Aorta (tissue), 5 donors: Measurements from ENCODE around the gene FER1L5. TPM values are rescaled to one million over a fixed set of nuclear protein-coding genes. Genes with fewer than 3 reads are reported as not detected.
"Not testable (repeated sequence)": the region's sequence is repeated elsewhere in the genome, so short reads cannot be mapped to it uniquely, and the experiment has no call there.

Experiments
- ATAC-seq: fragments of 200-7000 bp; cut with Tn5 transposase; one replicate; pipeline ENCODE4 v1.9.1; 2022; ENCODE audit warnings: moderate library complexity; ENCODE audit not compliant: low FRiP score
- DNase-seq, 2 donors: peaks; one replicate each; pipeline ENCODE4 v3.0.0-alpha.2; 2020
- H3K27ac ChIP-seq, 2 donors: one replicate each; pipeline ENCODE4 v1.5.1; 2013; ENCODE audit warnings: low read length in 2 of 2, mild to moderate bottlenecking in 2 of 2, moderate library complexity in 2 of 2, control low read depth in 1 of 2, inconsistent platforms in 1 of 2, low read depth in 1 of 2
- H3K27me3 ChIP-seq, 2 donors: one replicate each; pipeline ENCODE4 v1.6.1; 2013; ENCODE audit warnings: control low read depth in 1 of 2, low read length in 1 of 2, mild to moderate bottlenecking in 1 of 2, moderate library complexity in 1 of 2; ENCODE audit not compliant: insufficient read depth in 2 of 2, control insufficient read depth in 1 of 2
- H3K36me3 ChIP-seq, 2 donors: one replicate each; pipeline ENCODE4 v1.6.1; 2013; ENCODE audit warnings: control low read depth in 1 of 2, low read length in 1 of 2, mild to moderate bottlenecking in 1 of 2; ENCODE audit not compliant: insufficient read depth in 2 of 2, control insufficient read depth in 1 of 2
- H3K4me1 ChIP-seq, 2 donors: one replicate each; pipeline ENCODE4 v1.6.1; 2013; ENCODE audit warnings: low read length in 2 of 2, control low read depth in 1 of 2, mild to moderate bottlenecking in 1 of 2, moderate library complexity in 1 of 2; ENCODE audit not compliant: insufficient read depth in 2 of 2, control insufficient read depth in 1 of 2
- H3K4me3 ChIP-seq, 2 donors: one replicate each; pipeline ENCODE4 v1.5.1; 2013; ENCODE audit warnings: low read length in 2 of 2, control low read depth in 1 of 2, mild to moderate bottlenecking in 1 of 2
- H3K9me3 ChIP-seq: one replicate; pipeline ENCODE4 v1.6.1; 2013; ENCODE audit warnings: mild to moderate bottlenecking, low read length; ENCODE audit not compliant: control insufficient read depth
- WGBS, 2 donors: extraction: QIAGEN DNeasy Blood & Tissue Kit; methylation state at CpG; one replicate each; pipeline ENCODE4 v1.1.7; 2013; 5-methylcytosine and 5-hydroxymethylcytosine counted together
- intact Hi-C, 2 donors: fragments of 100-400 bp; cut with DNase I; formaldehyde crosslinking; loops; one replicate each; pipeline versions ENCODE4 v1.14.2 to v1.15.0; 2022
- polyA plus RNA-seq, 2 donors: library from polyadenylated mRNA; stranded (reverse); fragments of 200-250 nt; gene quantifications; one replicate each; pipeline ENCODE4 v1.2.3, GENCODE V29; 2013
- total RNA-seq, 2 donors: library from RNA; stranded (reverse); fragmentation: NEBNext Ultra II Directional; extraction: Animal tissue kit (Norgen Biotek cat#: 25700); gene quantifications; one replicate each; pipeline ENCODE4 v1.2.1, GENCODE V29; 2021
- donor health status: healthy with polysubstance abuse.
- donor health status: Bipolar disorder and iron deficiency.
- donor health status: DM: no; HTN: no; CAD: no.
- donor health status: DM: no; HTN: no; CAD: no.
- donor health status: DM: yes; HTN: yes; CAD: no.

Gene FER1L5
- total and polyA plus RNA-seq, 4 donors = 0.05 to 0.42 (median 0.10) TPM; not detected in 1

DNA sequence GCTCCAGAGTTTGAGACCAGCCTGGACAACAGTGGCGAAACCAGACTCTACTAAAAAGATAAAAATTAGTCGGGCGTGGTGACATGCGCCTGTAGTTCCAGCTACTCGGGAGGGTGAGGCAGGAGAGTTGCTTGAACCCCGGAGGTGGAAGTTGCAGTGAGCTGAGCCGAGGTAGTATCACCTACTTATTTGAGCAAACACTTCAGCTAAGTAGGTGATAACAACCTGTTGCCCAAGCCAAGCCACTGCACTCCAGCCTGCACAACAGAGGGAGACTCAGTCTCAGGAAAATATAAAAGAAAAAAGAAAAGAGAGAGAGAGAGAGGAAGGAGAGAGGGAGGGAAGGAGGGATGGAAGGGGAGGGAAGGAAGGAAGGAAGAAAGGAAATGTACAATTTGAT, 21.3 kb downstream of the FER1L5 start:
- no peak overlapping the region for H3K27ac ChIP-seq
- H3K4me3 ChIP-seq = no peak overlapping the region
- H3K36me3 ChIP-seq = no peaks in the 10 kb centered on the region
- intact Hi-C loops = no loop called here
- no peaks in the 10 kb centered on the region for H3K27me3 ChIP-seq
- no peaks in the 10 kb centered on the region for H3K9me3 ChIP-seq
- H3K4me1 ChIP-seq = no peaks in the 10 kb centered on the region
- ATAC-seq = no peak
- WGBS, 2 donors = 88 to 89% methylated on average over 7 of the region's 7 CpGs
- peak in 1 of 2 donors; percentile 28 for DNase-seq

GRCh38 chr2:96664366-96664925, 21.9 kb downstream of the FER1L5 start:
- no peak overlapping the region for H3K4me3 ChIP-seq
- no peaks in the 10 kb centered on the region for H3K9me3 ChIP-seq
- H3K27ac ChIP-seq = peak overlapping the region in 1 of 2 donors; percentile 81
- intact Hi-C loops = no loop called here
- WGBS, 2 donors = 94 to 96% methylated on average over 3 of the region's 3 CpGs
- ATAC-seq = no peak
- H3K27me3 ChIP-seq = no peaks in the 10 kb centered on the region
- H3K4me1 ChIP-seq = no peaks in the 10 kb centered on the region
- no peaks in the 10 kb centered on the region for H3K36me3 ChIP-seq
- DNase-seq = no peak

- Histone ChIP-seq H3K36me3 (no peaks in the 10 kb centered on the region), H3K27me3 (no peaks in the 10 kb centered on the region), H3K4me3 (no peak overlapping the region), H3K9me3 (no peaks in the 10 kb centered on the region), H3K27ac (peak overlapping the region in 1 of 2 donors; percentile 88), H3K4me1 (no peaks in the 10 kb centered on the region)
- DNase-seq (peak; percentile 79 to 82), ATAC-seq (peak; percentile 82)
- 34 to 35% methylated on average over 3 of the region's 3 CpGs for WGBS, 2 donors
- intact Hi-C loops = loop anchor here in 1 of 2 donors (1.0 kb wide), 1 partner anchor 27 kb away; the partner anchor contains the start of gene KANSL3
These were observed 22.6 kb downstream of the FER1L5 start for GRCh38 chr2:96665083-96665569.

GRCh38 chr2:96665717-96666116, 23.2 kb downstream of the FER1L5 start:
- not testable (repeated sequence) for H3K27me3 ChIP-seq, H3K4me1 ChIP-seq, ATAC-seq, H3K36me3 ChIP-seq, H3K9me3 ChIP-seq, H3K4me3 ChIP-seq
- H3K27ac ChIP-seq = peak overlapping the region; percentile 53 to 88
- intact Hi-C loops = loop anchor here in 1 of 2 donors (1.0 kb wide), 1 partner anchor 27 kb away; the partner anchor contains the start of gene KANSL3
- peak in 1 of 2 donors; percentile 35 for DNase-seq
- 97 to 98% methylated on average over 3 of the region's 3 CpGs for WGBS, 2 donors

DNA sequence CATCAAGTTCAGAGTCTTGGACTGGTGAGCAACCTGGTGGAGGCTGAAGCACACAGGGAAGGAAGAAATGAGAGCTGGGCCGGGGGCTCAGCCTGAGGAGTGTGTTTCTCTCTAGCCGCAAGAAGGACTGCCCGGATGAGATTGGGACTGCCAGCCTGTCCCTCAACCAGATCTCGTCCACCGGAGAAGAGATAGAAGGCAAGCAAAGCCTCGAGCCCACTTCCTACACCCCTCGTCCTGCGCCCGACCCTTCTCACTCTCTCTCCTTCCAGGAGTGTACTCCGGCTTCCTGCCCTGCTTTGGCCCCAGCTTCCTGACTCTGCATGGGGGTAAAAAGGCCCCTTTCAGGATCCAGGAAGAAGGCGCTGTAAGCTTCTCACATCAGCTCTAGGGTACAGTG, 26.2 kb downstream of the FER1L5 start:
- DNase-seq = peak in 1 of 2 donors; percentile 45
- no peaks in the 10 kb centered on the region for H3K4me1 ChIP-seq
- intact Hi-C loops = no loop called here

DNA sequence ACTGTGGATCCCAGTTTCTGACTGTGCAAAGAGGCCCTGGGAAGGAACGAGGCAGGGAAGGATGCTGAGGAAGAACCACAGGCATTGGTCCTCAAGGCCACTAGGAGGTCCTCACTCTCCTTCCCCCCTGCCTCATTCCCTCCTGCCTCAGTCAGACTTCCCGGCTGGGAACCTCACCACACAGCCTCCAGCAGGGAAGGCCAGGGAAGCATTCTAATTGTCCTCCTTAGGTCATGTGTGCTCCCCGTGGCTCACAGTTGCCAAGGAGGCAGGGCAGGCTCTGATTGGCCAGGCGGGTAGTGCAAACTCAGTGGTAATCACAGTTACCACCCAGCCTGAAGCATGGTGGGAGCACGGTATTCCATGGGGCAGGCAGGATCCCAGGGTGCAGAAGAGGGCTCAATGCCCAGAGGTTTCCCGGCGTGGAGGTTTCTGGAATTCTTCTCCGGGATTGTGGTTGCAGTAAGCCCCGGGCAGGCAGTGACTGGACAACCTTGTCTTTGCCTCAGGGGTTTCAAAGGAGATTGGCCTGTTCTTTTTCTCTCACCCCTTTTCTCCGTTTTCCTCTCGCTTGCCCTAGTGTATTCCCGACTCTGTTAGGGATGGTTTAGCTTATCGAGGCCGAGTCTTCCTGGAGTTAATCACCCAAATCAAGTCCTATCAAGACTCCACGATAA, 27.1 kb downstream of the FER1L5 start:
- DNase-seq (peak in 1 of 2 donors; percentile 55), ATAC-seq (no peak)
- H3K27me3 ChIP-seq = no peaks in the 10 kb centered on the region
- H3K36me3 ChIP-seq = no peaks in the 10 kb centered on the region
- H3K9me3 ChIP-seq = no peaks in the 10 kb centered on the region
- H3K4me3 ChIP-seq = no peak overlapping the region
- WGBS, 2 donors = 91 to 92% methylated on average over 15 of the region's 15 CpGs
- intact Hi-C loops = no loop called here
- H3K4me1 ChIP-seq = no peaks in the 10 kb centered on the region
- H3K27ac ChIP-seq = no peak overlapping the region

More for the DNA sequence above, 26.2 kb downstream of the FER1L5 start:
- Histone ChIP-seq H3K4me3 (no peak overlapping the region), H3K27me3 (no peaks in the 10 kb centered on the region), H3K9me3 (no peaks in the 10 kb centered on the region), H3K27ac (no peak overlapping the region), H3K36me3 (no peaks in the 10 kb centered on the region)
- no peak for ATAC-seq
- WGBS, 2 donors = 93 to 94% methylated on average over 11 of the region's 11 CpGs

DNA sequence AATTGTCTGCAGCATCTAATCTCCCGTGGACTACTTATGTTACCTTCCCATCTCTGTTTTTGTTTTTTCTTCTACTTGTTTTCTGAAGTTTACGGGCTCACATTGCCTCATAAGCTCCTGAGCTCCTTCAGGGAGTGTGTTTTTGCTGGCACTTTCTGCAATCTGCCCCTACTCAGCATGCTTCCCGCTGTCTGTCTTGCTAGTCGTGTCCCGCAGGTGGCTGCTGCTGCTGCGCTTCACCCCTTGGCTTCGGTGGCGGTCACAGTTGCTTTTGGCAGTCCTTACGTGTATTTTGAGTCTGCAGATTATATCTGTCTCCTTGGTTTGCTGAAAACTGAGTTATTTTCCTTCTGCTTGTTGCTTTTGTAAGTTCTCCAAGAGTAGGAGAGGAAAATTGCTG, 37.3 kb downstream of the FER1L5 start:
- no peaks in the 10 kb centered on the region for H3K9me3 ChIP-seq
- WGBS, 2 donors = 2 to 4% methylated on average over 9 of the region's 9 CpGs
- no peaks in the 10 kb centered on the region for H3K4me1 ChIP-seq
- ATAC-seq = no peak
- H3K4me3 ChIP-seq = no peak overlapping the region
- intact Hi-C loops = loop anchor here in 1 of 2 donors (5.0 kb wide), 1 partner anchor 43 kb away; the partner anchor contains the start of gene KANSL3
- DNase-seq = no peak
- no peaks in the 10 kb centered on the region for H3K27me3 ChIP-seq
- no peak overlapping the region for H3K27ac ChIP-seq
- H3K36me3 ChIP-seq = no peaks in the 10 kb centered on the region

- ATAC-seq (no peak), DNase-seq (no peak)
- no peaks in the 10 kb centered on the region for H3K9me3 ChIP-seq
- intact Hi-C loops = no loop called here
- H3K4me1 ChIP-seq = no peaks in the 10 kb centered on the region
- no peaks in the 10 kb centered on the region for H3K36me3 ChIP-seq
- WGBS, 2 donors = 47 to 53% methylated on average over 5 of the region's 5 CpGs
- H3K27ac ChIP-seq = no peak overlapping the region
- H3K4me3 ChIP-seq = no peak overlapping the region
- H3K27me3 ChIP-seq = no peaks in the 10 kb centered on the region
These were observed 38.1 kb downstream of the FER1L5 start for GRCh38 chr2:96680561-96681141.
